Measurements from ENCODE around the gene ARFIP1.

- no peak for TF ChIP-seq TAF1 (IDR thresholded peaks at IDR 0.05; ENCODE audit: low read depth)
- no peak for TF ChIP-seq USF1 (IDR thresholded peaks at IDR 0.05)
- no peak for TF ChIP-seq FOXM1 (IDR thresholded peaks at IDR 0.05; ENCODE audit: borderline replicate concordance, low read depth)
- no peak for TF ChIP-seq RAD21 (IDR thresholded peaks at IDR 0.05; ENCODE audit: low read depth)
- TF ChIP-seq YY1 (IDR thresholded peaks at IDR 0.05; ENCODE audit: low read depth) = no peak
- TF ChIP-seq REST (IDR thresholded peaks at IDR 0.05; ENCODE audit: low read depth) = no peak
- no peak for TF ChIP-seq EP300 (IDR thresholded peaks at IDR 0.05; ENCODE audit: borderline replicate concordance)
- no peak for TF ChIP-seq CEBPB (IDR thresholded peaks at IDR 0.05)
- no peak for TF ChIP-seq TCF12 (IDR thresholded peaks at IDR 0.05; ENCODE audit: low read depth)
- TF ChIP-seq CREB1 (IDR thresholded peaks at IDR 0.05; ENCODE audit: low read depth) = no peak
- no peak for TF ChIP-seq MAX (IDR thresholded peaks at IDR 0.05)
Observed at GRCh38 chr4:152961773-152962115, 182.0 kb downstream of the ARFIP1 start.

Measured in Ishikawa (cell line).